Suprapubic skin (tissue), 4 donors: Measurements from ENCODE around the gene PTPRD. TPM values are rescaled to one million over a fixed set of nuclear protein-coding genes. Genes with fewer than 3 reads are reported as not detected.

Source experiments
- DNase-seq, 2 donors: peaks; one replicate each; pipeline ENCODE4 v3.0.0-alpha.2; 2019; ENCODE audit warnings: low spot score in 2 of 2
- H3K27ac ChIP-seq: fragments of 200-600 bp; sonication (generic); one replicate; pipeline ENCODE4 v1.5.1; 2019
- H3K27me3 ChIP-seq: fragments of 200-600 bp; sonication (generic); one replicate; pipeline ENCODE4 v1.5.1; 2019
- H3K36me3 ChIP-seq: fragments of 200-600 bp; sonication (generic); one replicate; pipeline ENCODE4 v1.5.1; 2019
- H3K4me1 ChIP-seq: fragments of 200-600 bp; sonication (generic); one replicate; pipeline ENCODE4 v1.5.1; 2019
- H3K4me3 ChIP-seq: fragments of 200-600 bp; sonication (generic); one replicate; pipeline ENCODE4 v1.5.1; 2019; ENCODE audit warnings: mild to moderate bottlenecking
- H3K9me3 ChIP-seq: fragments of 200-600 bp; sonication (generic); one replicate; pipeline ENCODE4 v1.5.1; 2019
- CTCF ChIP-seq, 2 donors: fragments of 200-600 bp in 1 of 2; fragments of 450-650 bp in 1 of 2; sonication (generic) in 1 of 2; IDR thresholded peaks; one replicate each; pipeline ENCODE4 v1.5.1; 2016 to 2019; ENCODE audit warnings: antibody characterized with exemption in 2 of 2, mild to moderate bottlenecking in 1 of 2, moderate library complexity in 1 of 2
- EP300 ChIP-seq: sonication (generic); formaldehyde crosslinking; IDR thresholded peaks from one replicate; pipeline ENCODE4 v1.6.1; 2017; ENCODE audit warnings: antibody characterized with exemption
- POLR2A ChIP-seq, 2 donors: fragments of 450-650 bp; IDR thresholded peaks; one replicate each; pipeline ENCODE4 v1.6.1; 2017; ENCODE audit warnings: antibody characterized with exemption in 2 of 2, mild to moderate bottlenecking in 2 of 2, moderate library complexity in 2 of 2
- POLR2AphosphoS5 ChIP-seq, 3 donors: sonication (generic); formaldehyde crosslinking; IDR thresholded peaks; one replicate each; pipeline ENCODE4 v1.6.1; 2017; ENCODE audit warnings: antibody characterized with exemption in 3 of 3
- WGBS: methylation state at CpG from one replicate; pipeline ENCODE4 v1.1.5; 2018; 5-methylcytosine and 5-hydroxymethylcytosine counted together
- total RNA-seq, 4 donors: library from RNA; depleted of rRNA; stranded (reverse); fragments of >200 nt; gene quantifications; one replicate each; pipeline ENCODE4 v1.1.0, GENCODE V29; 2016

Gene PTPRD
- total RNA-seq, 4 donors from 2014 or later: 0.49 to 3.3 (median 2.5) TPM

- H3K27ac ChIP-seq: no peak overlapping the region
- H3K4me1 ChIP-seq: no peaks in the 10 kb centered on the region
- TF ChIP-seq EP300 (no peak), POLR2AphosphoS5 (IDR thresholded peaks at IDR 0.05) (no peak), POLR2A (IDR thresholded peaks at IDR 0.05) (no peak), CTCF (IDR thresholded peaks at IDR 0.05) (no peak)
- no peaks in the 10 kb centered on the region for H3K36me3 ChIP-seq
- no peaks in the 10 kb centered on the region for H3K27me3 ChIP-seq
- no peak overlapping the region for H3K4me3 ChIP-seq
- 91% methylated on average over 3 of the region's 3 CpGs for WGBS
- DNase-seq: no peak
- H3K9me3 ChIP-seq: no peaks in the 10 kb centered on the region
These were observed 2042.0 kb downstream of the PTPRD start for GRCh38 chr9:8570776-8571175.

DNA sequence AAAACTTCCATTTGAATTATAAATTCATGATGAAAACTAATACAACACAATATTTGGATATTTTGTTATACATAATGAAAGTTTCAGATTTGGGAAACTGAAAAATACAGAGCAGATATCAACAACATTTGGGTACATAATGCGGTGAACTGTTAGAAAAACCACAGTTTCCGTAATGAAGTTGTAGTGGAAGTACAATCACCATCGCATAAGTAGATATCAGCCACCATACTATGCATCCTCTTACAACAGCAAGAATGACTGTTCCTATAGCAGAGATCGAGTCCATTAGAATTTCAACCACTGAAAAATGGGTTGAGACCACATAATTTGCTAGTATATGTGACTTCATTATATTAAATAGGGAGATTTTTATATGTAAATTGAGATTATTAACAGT is 2043.0 kb downstream of the PTPRD start:
- Histone ChIP-seq H3K27me3 (no peaks in the 10 kb centered on the region), H3K36me3 (no peaks in the 10 kb centered on the region), H3K4me3 (no peak overlapping the region), H3K9me3 (no peaks in the 10 kb centered on the region), H3K27ac (no peak overlapping the region), H3K4me1 (no peaks in the 10 kb centered on the region)
- TF ChIP-seq EP300 (no peak), POLR2AphosphoS5 (IDR thresholded peaks at IDR 0.05) (no peak), CTCF (IDR thresholded peaks at IDR 0.05) (no peak)
- 90% methylated on average over 4 of the region's 4 CpGs for WGBS
- no peak for DNase-seq

DNA sequence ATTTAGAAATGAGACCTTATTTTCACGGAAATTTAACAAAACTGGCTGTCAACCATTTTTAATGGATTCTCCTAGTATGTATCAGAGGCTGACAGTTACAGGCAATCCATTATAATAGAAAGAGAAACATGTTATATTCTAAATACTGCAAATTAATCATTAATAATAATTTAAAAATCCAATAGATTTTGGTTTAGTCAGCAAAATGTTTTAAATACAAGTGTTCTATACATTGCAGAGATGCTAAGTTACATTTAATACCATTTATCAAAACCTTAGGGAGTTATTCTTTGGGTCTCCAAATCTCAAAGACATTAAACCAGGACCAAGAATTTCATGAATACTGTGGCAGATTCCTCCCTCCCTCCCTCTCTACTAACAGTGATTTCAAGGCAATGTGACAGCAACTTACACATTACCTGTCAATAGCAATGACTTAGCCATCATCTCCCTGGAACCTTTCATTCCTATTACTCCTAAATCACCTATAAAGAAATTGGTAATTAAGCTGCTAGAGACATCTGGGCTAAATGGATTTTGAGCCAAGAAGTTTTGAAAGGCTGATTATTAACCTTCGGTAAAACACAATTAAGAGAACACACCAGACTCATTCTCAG is 2044.7 kb downstream of the PTPRD start:
- no peak for DNase-seq
- no peaks in the 10 kb centered on the region for H3K27me3 ChIP-seq
- H3K4me1 ChIP-seq: no peaks in the 10 kb centered on the region
- H3K27ac ChIP-seq: no peak overlapping the region
- WGBS: 88% methylated on average over 2 of the region's 2 CpGs
- H3K9me3 ChIP-seq: no peaks in the 10 kb centered on the region
- no peak overlapping the region for H3K4me3 ChIP-seq
- H3K36me3 ChIP-seq: no peaks in the 10 kb centered on the region
- no peak for TF ChIP-seq CTCF (IDR thresholded peaks at IDR 0.05)
- no peak for TF ChIP-seq EP300
- TF ChIP-seq POLR2A (IDR thresholded peaks at IDR 0.05): no peak
- TF ChIP-seq POLR2AphosphoS5 (IDR thresholded peaks at IDR 0.05): no peak

GRCh38 chr9:8564960-8565359 is 2047.8 kb downstream of the PTPRD start:
- TF ChIP-seq EP300 (no peak), POLR2AphosphoS5 (IDR thresholded peaks at IDR 0.05) (no peak), POLR2A (IDR thresholded peaks at IDR 0.05) (no peak), CTCF (IDR thresholded peaks at IDR 0.05) (no peak)
- 55% methylated on average over 6 of the region's 6 CpGs for WGBS

DNA sequence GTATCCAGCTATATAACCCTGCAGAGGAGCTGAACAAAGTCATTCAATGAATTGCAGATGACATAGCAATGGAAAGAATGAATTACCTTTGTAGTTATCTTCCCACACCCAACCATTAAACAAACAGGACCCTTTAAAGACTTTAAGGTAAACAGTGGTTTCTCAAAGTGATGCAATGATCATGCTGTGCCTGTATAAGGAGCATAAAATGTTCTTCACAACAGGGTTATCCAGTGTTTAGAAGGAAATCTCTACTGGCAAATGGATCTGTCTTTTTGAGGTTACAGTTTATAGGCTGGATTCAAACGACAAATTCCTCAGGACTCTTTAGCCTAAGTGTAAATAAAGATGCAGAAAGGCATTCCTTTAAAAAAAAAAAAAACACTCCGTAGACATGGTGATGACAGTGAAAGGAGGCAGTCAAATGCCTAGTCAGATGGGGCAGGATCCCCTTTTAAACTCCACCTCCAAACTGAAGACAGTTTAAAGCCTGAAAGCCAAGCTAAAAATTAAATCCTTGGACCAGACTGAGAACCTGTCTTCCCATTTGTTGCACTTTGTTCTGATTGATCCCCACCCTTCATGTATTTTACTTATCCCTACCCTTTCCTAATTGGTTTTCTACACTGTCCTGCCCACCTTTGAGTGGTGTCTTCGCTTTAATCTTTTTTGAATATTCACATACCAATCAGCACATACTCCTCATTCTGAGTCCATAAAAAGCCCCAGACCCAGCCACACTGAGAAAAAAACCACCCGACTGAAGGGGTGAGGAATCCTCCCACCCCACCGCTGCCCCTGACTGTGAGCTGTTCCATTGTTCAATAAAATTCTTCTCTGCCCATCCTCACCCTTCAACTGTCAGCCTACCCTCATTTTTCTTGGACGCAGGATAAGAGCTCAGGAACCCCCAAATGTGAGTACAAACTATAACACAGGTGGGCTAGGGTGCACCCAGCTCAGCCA is 2052.0 kb downstream of the PTPRD start:
- no peaks in the 10 kb centered on the region for H3K36me3 ChIP-seq
- H3K9me3 ChIP-seq: no peaks in the 10 kb centered on the region
- H3K27ac ChIP-seq: no peak overlapping the region
- 71% methylated on average over 6 of the region's 6 CpGs for WGBS
- H3K4me3 ChIP-seq: no peak overlapping the region
- no peaks in the 10 kb centered on the region for H3K4me1 ChIP-seq
- TF ChIP-seq POLR2AphosphoS5 (IDR thresholded peaks at IDR 0.05) (no peak), EP300 (no peak), CTCF (IDR thresholded peaks at IDR 0.05) (no peak), POLR2A (IDR thresholded peaks at IDR 0.05) (no peak)
- no peak for DNase-seq
- no peaks in the 10 kb centered on the region for H3K27me3 ChIP-seq

More at GRCh38 chr9:8564960-8565359, 2047.8 kb downstream of the PTPRD start:
- H3K27me3 ChIP-seq: no peaks in the 10 kb centered on the region
- H3K9me3 ChIP-seq: no peaks in the 10 kb centered on the region
- DNase-seq: no peak
- H3K4me1 ChIP-seq: no peaks in the 10 kb centered on the region
- no peak overlapping the region for H3K27ac ChIP-seq
- H3K36me3 ChIP-seq: no peaks in the 10 kb centered on the region
- no peak overlapping the region for H3K4me3 ChIP-seq
